A673 (cell line): ENCODE results near the gene WWP2. TPM values are rescaled to one million over a fixed set of nuclear protein-coding genes. Genes with fewer than 3 reads are reported as not detected.

Experiments used
- BruUV-seq: library from RNA; stranded (reverse); fragments of 400-500 nt; replicated peaks from 2 replicates; lab custom pipeline; 2021; lab: Mats Ljungman, UMichigan
- CTCF ChIA-PET: fragments of 300-600 bp; sonication (Branson Sonifier 250); formaldehyde crosslinking; loops from one replicate; lab custom pipeline; 2022; ENCODE audit warnings: antibody characterized with exemption; lab: Charles Lee
- POLR2A ChIA-PET: fragments of 300-600 bp; sonication (Branson Sonifier 250); formaldehyde crosslinking; loops from one replicate; lab custom pipeline; 2022; ENCODE audit warnings: antibody characterized with exemption; ENCODE audit not compliant: low non-redundant PET; lab: Charles Lee
- DNase-seq: peaks from one replicate; pipeline ENCODE4 v3.0.0-alpha.2; 2015; ENCODE audit warnings: low spot score
- H3K27ac ChIP-seq: fragments of 200-600 bp; sonication (generic); 2 replicates; pipeline ENCODE4 v1.5.1; 2016; ENCODE audit warnings: mixed run types, low read depth, mild to moderate bottlenecking, mixed read lengths, antibody characterized with exemption, low read length; ENCODE audit not compliant: poor library complexity, severe bottlenecking
- H3K27me3 ChIP-seq: fragments of 200-600 bp; sonication (generic); replicated peaks from 2 replicates; pipeline ENCODE4 v1.6.1; 2017; ENCODE audit warnings: mixed run types, low read depth, mild to moderate bottlenecking, mixed read lengths, antibody characterized with exemption, low read length; ENCODE audit not compliant: insufficient read depth, poor library complexity
- H3K36me3 ChIP-seq: fragments of 200-600 bp; sonication (generic); 2 replicates; pipeline ENCODE4 v1.6.1; 2016; ENCODE audit warnings: mixed run types, mild to moderate bottlenecking, mixed read lengths, antibody characterized with exemption, low read length; ENCODE audit not compliant: insufficient read depth, poor library complexity, severe bottlenecking
- H3K4me1 ChIP-seq: fragments of 200-600 bp; sonication (generic); 2 replicates; pipeline ENCODE4 v1.6.1; 2017; ENCODE audit warnings: mixed run types, mild to moderate bottlenecking, mixed read lengths, antibody characterized with exemption, low read length; ENCODE audit not compliant: insufficient read depth, poor library complexity, severe bottlenecking
- H3K4me3 ChIP-seq: fragments of 200-600 bp; sonication (generic); 2 replicates; pipeline ENCODE4 v1.5.1; 2016; ENCODE audit warnings: low read depth, mixed run types, mild to moderate bottlenecking, mixed read lengths, low read length; ENCODE audit not compliant: poor library complexity, severe bottlenecking
- H3K9me3 ChIP-seq: fragments of 200-600 bp; sonication (generic); 2 replicates; pipeline ENCODE4 v1.6.1; 2016; ENCODE audit warnings: mixed run types, low read depth, mild to moderate bottlenecking, mixed read lengths, antibody characterized with exemption, low read length; ENCODE audit not compliant: poor library complexity, severe bottlenecking
- CTCF ChIP-seq: fragments of 300-800, 200-600 bp; sonication (generic); conservative IDR thresholded peaks from 2 replicates; pipeline ENCODE4 v1.5.1; 2017; ENCODE audit warnings: low read depth, mild to moderate bottlenecking, antibody characterized with exemption, low read length, moderate library complexity, mixed read lengths
- EZH2 ChIP-seq: fragments of 200-600 bp; sonication (generic); IDR thresholded peaks from 2 replicates; pipeline ENCODE4 v1.6.1; 2017; ENCODE audit warnings: borderline replicate concordance, low read depth, mild to moderate bottlenecking, mixed read lengths, antibody characterized with exemption, low read length; ENCODE audit not compliant: poor library complexity, severe bottlenecking
- intact Hi-C: fragments of 100-400 bp; cut with micrococcal nuclease; formaldehyde crosslinking; loops from one replicate; pipeline ENCODE4 v1.10.0; 2022; ENCODE audit not compliant: unreplicated experiment
- total RNA-seq: library from RNA; stranded (reverse); gene quantifications from 2 replicates; pipeline ENCODE4 v1.2.3, GENCODE V29; 2021

WWP2 gene
- total RNA-seq, 1 experiment from 2014 or later: 32.4 TPM

GRCh38 chr16:69928856-69929400 is 166.8 kb downstream of the WWP2 start:
- no peak overlapping the region for H3K27ac ChIP-seq
- no peak for TF ChIP-seq EZH2
- ChIA-PET CTCF (interaction anchor here (2.2 kb wide), 1 partner anchor 132 kb away, joined by 18 read pairs; no protein-coding TSS in a partner anchor), POLR2A (no interaction called here)
- H3K9me3 ChIP-seq: no peaks in the 10 kb centered on the region
- H3K4me1 ChIP-seq: no peaks in the 10 kb centered on the region
- BruUV-seq: no TSS peak
- no peaks in the 10 kb centered on the region for H3K27me3 ChIP-seq
- no peaks in the 10 kb centered on the region for H3K36me3 ChIP-seq
- no peak for DNase-seq
- no peak overlapping the region for H3K4me3 ChIP-seq
- intact Hi-C loops: no loop called here

GRCh38 chr16:69929480-69929879 is 167.3 kb downstream of the WWP2 start:
- ChIA-PET CTCF (interaction anchor here (1.9 to 2.2 kb wide), 2 partner anchors 130 to 133 kb away, joined by 8 to 18 read pairs; no protein-coding TSS in a partner anchor), POLR2A (no interaction called here)
- Histone ChIP-seq H3K27ac (no peak overlapping the region), H3K9me3 (no peaks in the 10 kb centered on the region), H3K4me1 (no peaks in the 10 kb centered on the region), H3K4me3 (no peak overlapping the region), H3K36me3 (no peaks in the 10 kb centered on the region), H3K27me3 (no peaks in the 10 kb centered on the region)
- intact Hi-C loops: no loop called here
- BruUV-seq: no TSS peak
- TF ChIP-seq EZH2: no peak
- no peak for TF ChIP-seq CTCF
- no peak for DNase-seq

GRCh38 chr16:69930117-69930776 is 168.1 kb downstream of the WWP2 start:
- no peak overlapping the region for H3K4me3 ChIP-seq
- intact Hi-C loops: loop anchor here (1.0 to 10.0 kb wide), 2 partner anchors 134 to 225 kb away; no protein-coding TSS in a partner anchor
- CTCF ChIA-PET: interaction anchor here (0.6 to 2.2 kb wide), 13 partner anchors 9 to 534 kb away, joined by 3 to 18 read pairs (median 3); partner anchors contain the start of gene NOB1
- TF ChIP-seq EZH2: no peak
- TF ChIP-seq CTCF: peak; percentile 77
- no peaks in the 10 kb centered on the region for H3K9me3 ChIP-seq
- H3K4me1 ChIP-seq: no peaks in the 10 kb centered on the region
- H3K27me3 ChIP-seq: no peaks in the 10 kb centered on the region
- H3K27ac ChIP-seq: no peak overlapping the region
- H3K36me3 ChIP-seq: no peaks in the 10 kb centered on the region
- POLR2A ChIA-PET: no interaction called here
- DNase-seq: peak; percentile 78
- no TSS peak for BruUV-seq
